ENCODE measurements around the gene PNPO. TPM values are rescaled to one million over a fixed set of nuclear protein-coding genes. Genes with fewer than 3 reads are reported as not detected.

Gene PNPO
- total and polyA plus RNA-seq, 2 of the 13 experiments (the other 11 are each of a cell fraction or from before 2014, with no cell fraction given), result 47.9 to 63.3 TPM

GRCh38 chr17:47993964-47994363 is 52.6 kb downstream of the PNPO start (continued):
- no peak for TF ChIP-seq ZNF124 (CRISPR knock-in tag; IDR thresholded peaks at IDR 0.05)
- TF ChIP-seq HIVEP1 (CRISPR knock-in tag; IDR thresholded peaks at IDR 0.05), result no peak
- no peak for TF ChIP-seq NFE2L2 (IDR thresholded peaks at IDR 0.05; ENCODE audit: low read length)
- TF ChIP-seq, protein P1, sequence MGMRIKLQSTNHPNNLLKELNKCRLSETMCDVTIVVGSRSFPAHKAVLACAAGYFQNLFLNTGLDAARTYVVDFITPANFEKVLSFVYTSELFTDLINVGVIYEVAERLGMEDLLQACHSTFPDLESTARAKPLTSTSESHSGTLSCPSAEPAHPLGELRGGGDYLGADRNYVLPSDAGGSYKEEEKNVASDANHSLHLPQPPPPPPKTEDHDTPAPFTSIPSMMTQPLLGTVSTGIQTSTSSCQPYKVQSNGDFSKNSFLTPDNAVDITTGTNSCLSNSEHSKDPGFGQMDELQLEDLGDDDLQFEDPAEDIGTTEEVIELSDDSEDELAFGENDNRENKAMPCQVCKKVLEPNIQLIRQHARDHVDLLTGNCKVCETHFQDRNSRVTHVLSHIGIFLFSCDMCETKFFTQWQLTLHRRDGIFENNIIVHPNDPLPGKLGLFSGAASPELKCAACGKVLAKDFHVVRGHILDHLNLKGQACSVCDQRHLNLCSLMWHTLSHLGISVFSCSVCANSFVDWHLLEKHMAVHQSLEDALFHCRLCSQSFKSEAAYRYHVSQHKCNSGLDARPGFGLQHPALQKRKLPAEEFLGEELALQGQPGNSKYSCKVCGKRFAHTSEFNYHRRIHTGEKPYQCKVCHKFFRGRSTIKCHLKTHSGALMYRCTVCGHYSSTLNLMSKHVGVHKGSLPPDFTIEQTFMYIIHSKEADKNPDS (CRISPR knock-in tag; IDR thresholded peaks at IDR 0.05), result no peak
- TF ChIP-seq KMT2A (CRISPR knock-in tag; IDR thresholded peaks at IDR 0.05), result no peak
- no peak for TF ChIP-seq HNF1B (CRISPR knock-in tag; IDR thresholded peaks at IDR 0.05)
- TF ChIP-seq, protein P2, sequence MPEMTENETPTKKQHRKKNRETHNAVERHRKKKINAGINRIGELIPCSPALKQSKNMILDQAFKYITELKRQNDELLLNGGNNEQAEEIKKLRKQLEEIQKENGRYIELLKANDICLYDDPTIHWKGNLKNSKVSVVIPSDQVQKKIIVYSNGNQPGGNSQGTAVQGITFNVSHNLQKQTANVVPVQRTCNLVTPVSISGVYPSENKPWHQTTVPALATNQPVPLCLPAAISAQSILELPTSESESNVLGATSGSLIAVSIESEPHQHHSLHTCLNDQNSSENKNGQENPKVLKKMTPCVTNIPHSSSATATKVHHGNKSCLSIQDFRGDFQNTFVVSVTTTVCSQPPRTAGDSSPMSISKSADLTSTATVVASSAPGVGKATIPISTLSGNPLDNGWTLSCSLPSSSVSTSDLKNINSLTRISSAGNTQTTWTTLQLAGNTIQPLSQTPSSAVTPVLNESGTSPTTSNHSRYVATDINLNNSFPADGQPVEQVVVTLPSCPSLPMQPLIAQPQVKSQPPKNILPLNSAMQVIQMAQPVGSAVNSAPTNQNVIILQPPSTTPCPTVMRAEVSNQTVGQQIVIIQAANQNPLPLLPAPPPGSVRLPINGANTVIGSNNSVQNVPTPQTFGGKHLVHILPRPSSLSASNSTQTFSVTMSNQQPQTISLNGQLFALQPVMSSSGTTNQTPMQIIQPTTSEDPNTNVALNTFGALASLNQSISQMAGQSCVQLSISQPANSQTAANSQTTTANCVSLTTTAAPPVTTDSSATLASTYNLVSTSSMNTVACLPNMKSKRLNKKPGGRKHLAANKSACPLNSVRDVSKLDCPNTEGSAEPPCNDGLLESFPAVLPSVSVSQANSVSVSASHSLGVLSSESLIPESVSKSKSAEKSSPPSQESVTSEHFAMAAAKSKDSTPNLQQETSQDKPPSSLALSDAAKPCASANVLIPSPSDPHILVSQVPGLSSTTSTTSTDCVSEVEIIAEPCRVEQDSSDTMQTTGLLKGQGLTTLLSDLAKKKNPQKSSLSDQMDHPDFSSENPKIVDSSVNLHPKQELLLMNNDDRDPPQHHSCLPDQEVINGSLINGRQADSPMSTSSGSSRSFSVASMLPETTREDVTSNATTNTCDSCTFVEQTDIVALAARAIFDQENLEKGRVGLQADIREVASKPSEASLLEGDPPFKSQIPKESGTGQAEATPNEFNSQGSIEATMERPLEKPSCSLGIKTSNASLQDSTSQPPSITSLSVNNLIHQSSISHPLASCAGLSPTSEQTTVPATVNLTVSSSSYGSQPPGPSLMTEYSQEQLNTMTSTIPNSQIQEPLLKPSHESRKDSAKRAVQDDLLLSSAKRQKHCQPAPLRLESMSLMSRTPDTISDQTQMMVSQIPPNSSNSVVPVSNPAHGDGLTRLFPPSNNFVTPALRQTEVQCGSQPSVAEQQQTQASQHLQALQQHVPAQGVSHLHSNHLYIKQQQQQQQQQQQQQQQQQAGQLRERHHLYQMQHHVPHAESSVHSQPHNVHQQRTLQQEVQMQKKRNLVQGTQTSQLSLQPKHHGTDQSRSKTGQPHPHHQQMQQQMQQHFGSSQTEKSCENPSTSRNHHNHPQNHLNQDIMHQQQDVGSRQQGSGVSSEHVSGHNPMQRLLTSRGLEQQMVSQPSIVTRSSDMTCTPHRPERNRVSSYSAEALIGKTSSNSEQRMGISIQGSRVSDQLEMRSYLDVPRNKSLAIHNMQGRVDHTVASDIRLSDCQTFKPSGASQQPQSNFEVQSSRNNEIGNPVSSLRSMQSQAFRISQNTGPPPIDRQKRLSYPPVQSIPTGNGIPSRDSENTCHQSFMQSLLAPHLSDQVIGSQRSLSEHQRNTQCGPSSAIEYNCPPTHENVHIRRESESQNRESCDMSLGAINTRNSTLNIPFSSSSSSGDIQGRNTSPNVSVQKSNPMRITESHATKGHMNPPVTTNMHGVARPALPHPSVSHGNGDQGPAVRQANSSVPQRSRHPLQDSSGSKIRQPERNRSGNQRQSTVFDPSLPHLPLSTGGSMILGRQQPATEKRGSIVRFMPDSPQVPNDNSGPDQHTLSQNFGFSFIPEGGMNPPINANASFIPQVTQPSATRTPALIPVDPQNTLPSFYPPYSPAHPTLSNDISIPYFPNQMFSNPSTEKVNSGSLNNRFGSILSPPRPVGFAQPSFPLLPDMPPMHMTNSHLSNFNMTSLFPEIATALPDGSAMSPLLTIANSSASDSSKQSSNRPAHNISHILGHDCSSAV (CRISPR knock-in tag; IDR thresholded peaks at IDR 0.05; ENCODE audit: borderline replicate concordance), result no peak
- TF ChIP-seq NBN (conservative IDR thresholded peaks at IDR 0.05), result no peak
- TF ChIP-seq, protein P3, sequence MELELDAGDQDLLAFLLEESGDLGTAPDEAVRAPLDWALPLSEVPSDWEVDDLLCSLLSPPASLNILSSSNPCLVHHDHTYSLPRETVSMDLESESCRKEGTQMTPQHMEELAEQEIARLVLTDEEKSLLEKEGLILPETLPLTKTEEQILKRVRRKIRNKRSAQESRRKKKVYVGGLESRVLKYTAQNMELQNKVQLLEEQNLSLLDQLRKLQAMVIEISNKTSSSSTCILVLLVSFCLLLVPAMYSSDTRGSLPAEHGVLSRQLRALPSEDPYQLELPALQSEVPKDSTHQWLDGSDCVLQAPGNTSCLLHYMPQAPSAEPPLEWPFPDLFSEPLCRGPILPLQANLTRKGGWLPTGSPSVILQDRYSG (CRISPR knock-in tag; IDR thresholded peaks at IDR 0.05), result no peak
- TF ChIP-seq CREM (IDR thresholded peaks at IDR 0.05), result no peak
- TF ChIP-seq CREM (CRISPR knock-in tag; IDR thresholded peaks at IDR 0.05), result no peak
